Epithelial cell of esophagus (primary cell): ENCODE results near the gene LRP1.

Source experiments
- DNase-seq: peaks from one replicate; pipeline ENCODE4 v3.0.0; 2010; ENCODE audit warnings: low read depth
- H3K4me3 ChIP-seq: 2 replicates; pipeline ENCODE4 v1.5.1; 2011; ENCODE audit warnings: mild to moderate bottlenecking, low read length, control low read depth
- TF ChIP-seq, protein P1 (sequence below): IDR thresholded peaks from 2 replicates; pipeline ENCODE4 v1.5.1; 2011; ENCODE audit warnings: low read depth, mild to moderate bottlenecking, low read length, control low read depth, inconsistent platforms; ENCODE audit not compliant: insufficient read depth; ENCODE audit errors: missing control alignments

The LRP1 gene

DNA sequence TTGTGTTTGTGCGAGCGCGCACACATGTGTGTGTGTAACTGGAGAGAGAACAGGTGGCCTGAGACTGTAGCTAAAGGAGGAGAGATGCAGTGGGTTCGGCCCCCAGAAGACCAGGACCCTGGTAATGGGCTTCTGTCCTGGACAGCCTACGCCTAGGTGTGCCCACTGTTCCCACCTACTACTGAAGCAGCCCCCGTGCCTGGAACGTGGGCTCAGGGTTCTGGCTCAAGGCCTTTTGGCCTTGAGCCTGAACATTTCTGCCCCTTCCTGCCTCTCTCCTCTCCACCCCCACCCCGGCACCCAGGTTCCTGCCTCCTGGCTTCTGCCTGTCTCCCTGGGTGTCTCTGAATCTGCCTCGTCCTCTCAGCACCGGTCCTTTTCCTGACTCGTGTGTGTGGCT, 86.8 kb downstream of the LRP1 start:
- DNase-seq: no peak
- TF ChIP-seq, protein P1, sequence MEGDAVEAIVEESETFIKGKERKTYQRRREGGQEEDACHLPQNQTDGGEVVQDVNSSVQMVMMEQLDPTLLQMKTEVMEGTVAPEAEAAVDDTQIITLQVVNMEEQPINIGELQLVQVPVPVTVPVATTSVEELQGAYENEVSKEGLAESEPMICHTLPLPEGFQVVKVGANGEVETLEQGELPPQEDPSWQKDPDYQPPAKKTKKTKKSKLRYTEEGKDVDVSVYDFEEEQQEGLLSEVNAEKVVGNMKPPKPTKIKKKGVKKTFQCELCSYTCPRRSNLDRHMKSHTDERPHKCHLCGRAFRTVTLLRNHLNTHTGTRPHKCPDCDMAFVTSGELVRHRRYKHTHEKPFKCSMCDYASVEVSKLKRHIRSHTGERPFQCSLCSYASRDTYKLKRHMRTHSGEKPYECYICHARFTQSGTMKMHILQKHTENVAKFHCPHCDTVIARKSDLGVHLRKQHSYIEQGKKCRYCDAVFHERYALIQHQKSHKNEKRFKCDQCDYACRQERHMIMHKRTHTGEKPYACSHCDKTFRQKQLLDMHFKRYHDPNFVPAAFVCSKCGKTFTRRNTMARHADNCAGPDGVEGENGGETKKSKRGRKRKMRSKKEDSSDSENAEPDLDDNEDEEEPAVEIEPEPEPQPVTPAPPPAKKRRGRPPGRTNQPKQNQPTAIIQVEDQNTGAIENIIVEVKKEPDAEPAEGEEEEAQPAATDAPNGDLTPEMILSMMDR: no peak
- no peak overlapping the region for H3K4me3 ChIP-seq

DNA sequence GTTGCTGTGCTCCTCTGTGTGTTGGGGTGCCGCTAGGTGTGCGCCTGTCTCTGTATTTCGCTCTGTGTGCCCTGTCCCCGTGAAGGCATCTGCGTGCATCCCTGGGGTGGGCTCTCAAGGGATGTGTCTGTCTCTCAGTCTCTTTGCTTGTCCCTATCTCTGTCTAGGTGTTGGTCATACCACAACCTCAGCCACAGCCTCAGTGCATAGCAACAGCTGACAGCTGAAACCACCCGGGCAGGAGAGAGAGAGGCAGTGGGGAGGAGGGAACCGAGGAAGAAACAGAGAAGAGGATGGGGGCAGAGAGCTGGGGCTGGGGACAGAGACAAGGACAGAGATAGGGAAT, 87.4 kb downstream of the LRP1 start:
- no peak overlapping the region for H3K4me3 ChIP-seq
- peak; percentile 53 for DNase-seq
- TF ChIP-seq, protein P1: no peak

DNA sequence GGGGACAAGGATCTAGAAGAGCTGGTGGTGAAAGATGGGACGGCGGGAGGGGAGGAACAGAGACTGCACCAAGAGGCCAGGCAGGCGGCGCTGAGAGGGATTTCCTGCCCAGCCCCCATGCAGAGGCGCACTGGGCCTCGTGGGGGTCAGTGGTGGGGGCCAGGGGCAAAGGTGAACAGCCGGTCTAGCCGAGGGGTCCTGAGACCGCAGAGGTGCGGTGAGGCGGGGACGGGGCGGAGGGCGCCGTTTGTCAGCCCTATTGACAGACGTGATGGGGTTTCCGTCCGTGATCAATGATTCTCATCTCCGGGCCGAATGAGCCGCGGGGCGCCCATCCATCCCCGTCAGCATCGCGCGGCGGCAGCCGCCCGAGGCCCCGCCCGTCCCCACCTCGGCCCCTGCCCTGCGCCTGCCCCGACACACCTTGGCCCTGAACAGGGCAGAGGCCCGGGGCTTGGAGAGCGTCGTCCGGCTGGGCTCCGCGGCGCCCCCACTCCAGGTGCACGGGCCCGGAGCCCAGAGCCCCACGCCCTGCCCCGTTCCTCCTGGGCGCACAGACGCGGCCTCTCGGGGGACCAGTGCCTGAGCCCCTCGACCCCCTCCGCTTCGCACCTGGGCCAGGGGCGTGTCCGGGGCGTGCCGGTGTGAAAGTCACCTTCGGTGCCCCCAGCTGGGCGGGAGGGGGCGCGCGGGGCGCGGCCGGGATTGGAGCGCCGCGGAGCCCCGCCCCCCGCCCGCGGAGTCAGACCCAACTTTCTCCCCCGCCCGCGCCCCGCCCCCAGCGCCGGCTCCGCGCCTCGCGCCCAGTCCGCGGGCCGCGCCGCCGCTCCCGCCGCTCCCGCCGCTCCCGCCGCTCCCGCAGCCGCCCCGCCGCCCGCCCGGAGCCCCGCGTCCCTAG, 88.0 kb downstream of the LRP1 start, which contains the start of gene NXPH4:
Gene NXPH4, plus strand, starts transcription at position 781 of the 898 bp plus-strand sequence. CDS start 176 bp downstream, outside the sequence.
- TF ChIP-seq, protein P1: no peak
- peak within 1 kb of the TSS; percentile 43 for H3K4me3 ChIP-seq
- DNase-seq: peak; percentile 39

DNA sequence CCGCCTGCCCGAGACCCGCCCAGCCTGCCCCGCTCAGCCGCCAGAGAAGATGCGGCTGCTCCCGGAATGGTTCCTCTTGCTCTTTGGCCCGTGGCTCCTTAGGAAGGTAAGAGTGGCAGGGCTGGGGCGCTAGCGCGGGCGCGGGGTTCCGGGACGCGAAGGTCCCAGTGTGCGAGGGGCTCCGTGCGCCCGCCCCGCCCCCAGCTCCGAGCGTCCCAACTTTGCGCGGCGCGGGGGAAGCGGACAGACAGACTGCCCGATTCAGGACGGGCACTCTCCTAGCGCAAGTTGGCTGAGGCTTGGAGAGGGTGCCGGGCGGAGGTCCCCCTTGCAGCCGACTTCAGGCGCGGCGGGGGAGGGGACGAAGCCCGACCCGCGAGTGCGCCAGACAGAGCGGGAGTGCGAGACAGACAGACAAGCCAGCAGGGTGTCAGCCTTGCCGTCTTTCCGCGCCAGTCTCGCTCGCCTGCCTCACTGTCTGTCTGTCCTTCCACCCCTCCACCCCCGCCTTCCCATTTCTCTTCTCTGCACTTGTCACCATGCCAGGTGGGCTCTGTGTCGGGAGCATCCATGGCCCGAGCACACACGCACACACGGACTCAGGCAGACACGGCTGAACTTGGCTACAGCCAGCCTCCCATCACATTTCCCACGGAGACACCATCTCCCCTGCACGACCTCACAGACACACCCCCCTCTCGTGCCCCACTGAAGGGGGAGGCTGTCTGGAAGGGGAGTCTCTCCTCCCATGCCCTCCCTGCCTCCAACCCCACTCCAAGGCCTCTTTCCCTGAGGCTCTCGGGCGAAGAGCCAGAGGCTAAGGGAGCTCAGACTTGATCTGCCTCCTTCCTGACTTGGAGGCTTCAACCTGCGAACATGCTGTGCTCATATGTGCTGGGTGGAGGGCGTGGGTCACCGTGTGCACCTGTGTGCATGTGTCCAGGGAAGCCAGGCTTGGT, 88.9 kb downstream of the LRP1 start:
- peak overlapping the region; percentile 43 for H3K4me3 ChIP-seq
- TF ChIP-seq, protein P1: no peak
- DNase-seq: no peak

DNA sequence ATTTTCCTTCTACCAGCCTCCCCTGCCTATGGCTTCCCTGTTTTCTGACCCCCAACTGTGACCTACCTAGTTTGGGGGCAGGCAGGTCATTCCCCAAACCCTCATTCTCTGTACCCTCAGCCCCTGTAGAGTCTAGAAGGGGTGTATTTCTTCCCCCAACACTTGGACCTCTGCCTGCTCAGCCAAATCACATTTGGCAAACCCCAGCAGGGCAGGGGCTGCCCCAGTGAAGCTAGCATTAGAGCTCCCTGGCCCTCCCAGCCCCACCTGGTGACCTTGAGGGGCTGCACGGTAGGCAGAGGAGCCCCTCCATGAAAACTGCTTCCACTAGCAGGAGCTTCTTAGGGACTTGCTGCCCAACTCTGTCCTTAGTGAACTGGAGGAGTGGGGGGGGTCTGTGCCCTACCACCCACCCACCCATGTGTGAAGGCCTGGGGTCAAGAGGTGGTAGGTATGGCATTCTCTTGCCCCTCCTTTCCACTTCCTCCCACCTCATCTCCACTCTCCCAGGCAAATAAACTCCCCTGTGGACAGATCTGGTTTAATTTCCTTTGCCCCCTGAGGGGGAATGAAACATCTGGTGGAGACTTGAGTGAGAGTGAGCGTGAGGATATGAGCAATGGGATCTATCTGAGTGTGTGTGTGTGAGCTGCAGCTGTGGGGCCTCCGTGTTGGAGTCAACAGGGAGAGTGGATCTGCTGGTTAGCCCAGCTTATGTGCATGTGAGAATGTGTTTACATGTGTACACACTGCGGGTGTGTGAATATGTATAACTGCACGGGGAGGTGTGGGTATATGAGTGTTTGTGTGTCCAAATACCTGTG, 90.0 kb downstream of the LRP1 start:
- TF ChIP-seq, protein P1: no peak
- peak; percentile 59 for DNase-seq
- H3K4me3 ChIP-seq: no peak overlapping the region

DNA sequence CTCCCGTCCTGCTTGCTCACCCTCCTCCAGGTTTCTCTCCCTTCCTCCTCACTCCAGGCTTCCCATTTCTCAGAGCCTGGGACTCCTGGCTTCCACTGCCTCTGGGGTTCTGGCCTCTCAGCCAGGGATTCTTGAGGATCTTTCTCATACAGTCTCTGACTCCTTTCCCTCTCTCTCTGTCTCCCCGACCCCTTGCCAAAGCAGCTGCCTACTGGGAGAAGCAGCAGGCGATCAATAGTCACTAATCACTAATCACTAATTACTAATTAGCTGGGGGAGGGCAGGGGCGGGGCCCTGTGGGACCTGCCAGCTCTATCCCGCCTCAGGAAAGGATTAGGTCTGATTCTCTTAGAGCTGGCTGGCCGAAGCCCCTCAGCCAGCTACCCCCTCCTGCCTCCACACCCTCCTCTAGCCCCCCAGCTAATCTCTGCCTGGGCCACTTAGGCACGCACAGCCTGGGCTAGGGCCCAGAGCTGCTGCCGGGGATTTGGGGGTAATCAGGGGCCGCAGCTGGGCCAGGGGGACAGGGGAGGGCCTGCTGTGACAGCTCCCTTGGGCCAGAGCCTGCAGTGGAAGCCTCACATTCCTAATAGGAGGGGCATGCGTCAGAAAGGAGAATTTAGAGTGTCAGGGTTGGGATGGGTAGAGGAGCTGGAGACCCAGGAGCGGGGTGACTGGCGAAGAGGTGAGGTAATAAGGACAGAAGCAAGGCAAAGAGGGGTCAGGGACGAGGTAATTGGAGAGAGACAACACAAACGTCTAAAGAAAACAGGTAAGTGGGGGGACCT, 91.1 kb downstream of the LRP1 start:
- TF ChIP-seq, protein P1: no peak
- no peak for DNase-seq
- H3K4me3 ChIP-seq: no peak overlapping the region
